ENCODE data around the gene AIDA. TPM values are rescaled to one million over a fixed set of nuclear protein-coding genes. Genes with fewer than 3 reads are reported as not detected.

The AIDA gene
- polyA plus RNA-seq, 3 donors = 10.0 to 11.7 (median 11.7) TPM

- no CpG with 5 or more reads among the region's 5 CpGs for WGBS (ENCODE audit: insufficient coverage)
- no peak for DNase-seq
- H3K4me1 ChIP-seq (ENCODE audit: control insufficient read depth in 1 of 2, insufficient read depth in 2 of 2, low read length in 2 of 2) = peaks cover 8 to 19% of the 10 kb centered on the region in 2 donors
- H3K27ac ChIP-seq (ENCODE audit: low read depth in 1 of 2, low read length in 2 of 2) = no peak overlapping the region
- no peaks in the 10 kb centered on the region for H4K20me1 ChIP-seq (ENCODE audit: insufficient read depth, low read length)
- peaks cover 35 to 42% of the 10 kb centered on the region in 2 donors for H3K36me3 Mint-ChIP-seq
- intact Hi-C loops (cut with micrococcal nuclease) = no loop called here
- H3K4me3 Mint-ChIP-seq = no peak overlapping the region
- H3K9ac ChIP-seq (ENCODE audit: insufficient read depth, low read length, poor library complexity, severe bottlenecking) = no peak overlapping the region
- H3K79me2 ChIP-seq (ENCODE audit: insufficient read depth, low read length) = peaks cover 23% of the 10 kb centered on the region
- H3K27ac Mint-ChIP-seq = peak overlapping the region in 1 of 7 donors; percentile 57
- no peak overlapping the region for H3K4me3 ChIP-seq (replicated peaks in 1 of 3; ENCODE audit: low read depth in 2 of 3, low read length in 3 of 3)
- peaks cover 20 to 45% of the 10 kb centered on the region in 2 donors for H3K36me3 ChIP-seq (replicated peaks in 1 of 2; ENCODE audit: control insufficient read depth in 1 of 2, insufficient read depth in 2 of 2, low read length in 2 of 2)
- no peaks in the 10 kb centered on the region for H3K27me3 ChIP-seq (ENCODE audit: control insufficient read depth in 2 of 2, insufficient read depth in 2 of 2, low read length in 2 of 2)
- peaks cover 14% of the 10 kb centered on the region for H3K4me1 Mint-ChIP-seq
- H3K4me2 ChIP-seq (replicated peaks; ENCODE audit: extremely low read depth, low read length, poor library complexity, severe bottlenecking) = no peak overlapping the region
- no peak for TF ChIP-seq CTCF (IDR thresholded peaks at IDR 0.05)
- peaks cover 0 to 2% (median 0%) of the 10 kb centered on the region in 7 donors for H3K9me3 Mint-ChIP-seq
- peaks cover 0 to 2% (median 0%) of the 10 kb centered on the region in 3 donors for H3K27me3 Mint-ChIP-seq (ENCODE audit: low read depth in 3 of 3)
- no peaks in the 10 kb centered on the region for H3K9me3 ChIP-seq (replicated peaks in 1 of 2; ENCODE audit: control insufficient read depth in 1 of 2, insufficient read depth in 1 of 2, low read length in 2 of 2)
- no peak overlapping the region for H2AFZ ChIP-seq (ENCODE audit: insufficient read depth, low read depth, low read length, poor library complexity, severe bottlenecking)
Observed at GRCh38 chr1:222641269-222641948, 70.9 kb downstream of the AIDA start.

GRCh38 chr1:222634180-222635013 lies 77.9 kb downstream of the AIDA start:
- Histone ChIP-seq H3K4me2 (replicated peaks; ENCODE audit: extremely low read depth, low read length, poor library complexity, severe bottlenecking) (no peak overlapping the region), H3K27me3 (ENCODE audit: control insufficient read depth in 2 of 2, insufficient read depth in 2 of 2, low read length in 2 of 2) (no peaks in the 10 kb centered on the region), H3K9me3 (replicated peaks in 1 of 2; ENCODE audit: control insufficient read depth in 1 of 2, insufficient read depth in 1 of 2, low read length in 2 of 2) (no peaks in the 10 kb centered on the region), H3K36me3 (replicated peaks in 1 of 2; ENCODE audit: control insufficient read depth in 1 of 2, insufficient read depth in 2 of 2, low read length in 2 of 2) (peaks cover 45 to 99% of the 10 kb centered on the region in 2 donors), H3K9ac (ENCODE audit: insufficient read depth, low read length, poor library complexity, severe bottlenecking) (no peak overlapping the region), H3K27ac (ENCODE audit: low read depth in 1 of 2, low read length in 2 of 2) (no peak overlapping the region), H3K4me1 (ENCODE audit: control insufficient read depth in 1 of 2, insufficient read depth in 2 of 2, low read length in 2 of 2) (no peaks in the 10 kb centered on the region), H4K20me1 (ENCODE audit: insufficient read depth, low read length) (no peaks in the 10 kb centered on the region), H3K79me2 (ENCODE audit: insufficient read depth, low read length) (no peaks in the 10 kb centered on the region), H2AFZ (ENCODE audit: insufficient read depth, low read depth, low read length, poor library complexity, severe bottlenecking) (no peak overlapping the region), H3K4me3 (replicated peaks in 1 of 3; ENCODE audit: low read depth in 2 of 3, low read length in 3 of 3) (no peak overlapping the region)
- DNase-seq = peak; percentile 68 to 88 (median 73)
- H3K4me3 Mint-ChIP-seq = no peak overlapping the region
- peaks cover 56 to 71% of the 10 kb centered on the region in 2 donors for H3K36me3 Mint-ChIP-seq
- H3K27ac Mint-ChIP-seq = no peak overlapping the region
- 80% methylated on average over 1 of the region's 7 CpGs for WGBS (ENCODE audit: insufficient coverage)
- H3K9me3 Mint-ChIP-seq = peaks cover 0 to 2% (median 0%) of the 10 kb centered on the region in 7 donors
- H3K4me1 Mint-ChIP-seq = no peaks in the 10 kb centered on the region
- TF ChIP-seq CTCF (IDR thresholded peaks at IDR 0.05) = peak; percentile 94
- H3K27me3 Mint-ChIP-seq (ENCODE audit: low read depth in 3 of 3) = no peaks in the 10 kb centered on the region
- intact Hi-C loops (cut with micrococcal nuclease) = loop anchor here (2.0 to 5.0 kb wide), 2 partner anchors 167 to 170 kb away; no protein-coding TSS in a partner anchor

Measured in CD14-positive monocyte (primary cell).